HG02981 (cell line): Measurements from ENCODE around the gene WDPCP.
"Not testable (repeated sequence)": the region's sequence is repeated elsewhere in the genome, so short reads cannot be mapped to it uniquely, and the experiment has no call there.

Experiments
- ATAC-seq: cut with Tn5 transposase; IDR thresholded peaks from one replicate; pipeline ENCODE4 v1.9.1; 2021; ENCODE audit warnings: mild to moderate bottlenecking, moderate library complexity; ENCODE audit not compliant: unreplicated experiment

WDPCP gene

GRCh38 chr2:63272560-63272959 is 315.7 kb downstream of the WDPCP start:
- ATAC-seq: no peak

- ATAC-seq: no peak
These were observed 317.6 kb downstream of the WDPCP start for GRCh38 chr2:63270717-63271116.

GRCh38 chr2:63268946-63269345 is 319.3 kb downstream of the WDPCP start:
- no peak for ATAC-seq

GRCh38 chr2:63261137-63261621 is 327.1 kb downstream of the WDPCP start:
- no peak for ATAC-seq

- peak; percentile 56 for ATAC-seq
These were observed 330.8 kb downstream of the WDPCP start for GRCh38 chr2:63257473-63257872.

- ATAC-seq: no peak
These were observed 339.1 kb downstream of the WDPCP start for GRCh38 chr2:63249161-63249560.

GRCh38 chr2:63242747-63243146 is 345.5 kb downstream of the WDPCP start:
- ATAC-seq: no peak

GRCh38 chr2:63225964-63226686 is 362.2 kb downstream of the WDPCP start:
- no peak for ATAC-seq

GRCh38 chr2:63218800-63219526 is 369.3 kb downstream of the WDPCP start:
- ATAC-seq: no peak

GRCh38 chr2:63195310-63195709 is 393.0 kb downstream of the WDPCP start:
- no peak for ATAC-seq

GRCh38 chr2:63194175-63194574 is 394.1 kb downstream of the WDPCP start:
- ATAC-seq: no peak

GRCh38 chr2:63192889-63193774 is 395.1 kb downstream of the WDPCP start:
- no peak for ATAC-seq

GRCh38 chr2:63192169-63192888 is 395.9 kb downstream of the WDPCP start:
- no peak for ATAC-seq

- peak; percentile 56 for ATAC-seq
These were observed 399.3 kb downstream of the WDPCP start for GRCh38 chr2:63189026-63189425.

- no peak for ATAC-seq
These were observed 401.9 kb downstream of the WDPCP start for GRCh38 chr2:63186331-63186730.

GRCh38 chr2:63163161-63163820 is 425.0 kb downstream of the WDPCP start:
- ATAC-seq: no peak

- no peak for ATAC-seq
These were observed 429.0 kb downstream of the WDPCP start for GRCh38 chr2:63159262-63159661.

GRCh38 chr2:63136683-63137082 is 451.6 kb downstream of the WDPCP start:
- ATAC-seq: not testable (repeated sequence)

GRCh38 chr2:63132020-63132419 is 456.3 kb downstream of the WDPCP start:
- ATAC-seq: no peak

- no peak for ATAC-seq
These were observed 457.1 kb downstream of the WDPCP start for GRCh38 chr2:63131196-63131595.
